ENCODE data around the gene MYO1G.
"Not testable (repeated sequence)": the region's sequence is repeated elsewhere in the genome, so short reads cannot be mapped to it uniquely, and the experiment has no call there.

MYO1G gene

DNA sequence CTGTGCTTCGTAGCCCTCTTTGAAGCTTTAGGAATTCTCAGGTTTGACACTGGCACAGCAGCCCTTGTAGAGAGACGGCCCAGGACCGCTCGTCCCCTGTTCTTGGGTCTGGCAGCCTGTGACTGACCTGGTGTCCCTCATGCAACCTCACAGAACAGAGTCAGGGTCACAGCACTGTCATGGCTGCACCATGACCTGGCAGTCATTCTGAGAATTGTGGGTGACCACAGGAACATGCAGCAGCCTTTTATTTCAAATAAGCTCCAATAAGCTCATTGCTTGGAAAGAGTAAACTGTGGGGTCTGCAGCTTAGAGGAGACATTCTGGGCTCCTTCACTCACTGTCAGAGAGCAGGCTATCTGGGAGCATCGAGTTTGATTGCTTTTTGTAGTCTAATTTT, 42.5 kb downstream of the MYO1G start:
- no peak overlapping the region for H3K27ac ChIP-seq
- no peak for TF ChIP-seq ZFX (IDR thresholded peaks at IDR 0.05; ENCODE audit: borderline replicate concordance)
- no peak for TF ChIP-seq CTCF (IDR thresholded peaks at IDR 0.05)

GRCh38 chr7:44935583-44935982, 43.2 kb downstream of the MYO1G start:
- TF ChIP-seq CTCF (IDR thresholded peaks at IDR 0.05) (no peak), ZFX (IDR thresholded peaks at IDR 0.05; ENCODE audit: borderline replicate concordance) (no peak)
- no peak overlapping the region for H3K27ac ChIP-seq

GRCh38 chr7:44935016-44935415, 43.8 kb downstream of the MYO1G start:
- TF ChIP-seq ZFX (IDR thresholded peaks at IDR 0.05; ENCODE audit: borderline replicate concordance) (no peak), CTCF (IDR thresholded peaks at IDR 0.05) (no peak)
- no peak overlapping the region for H3K27ac ChIP-seq

- not testable (repeated sequence) for H3K27ac ChIP-seq
These were observed 44.3 kb downstream of the MYO1G start for GRCh38 chr7:44934510-44934909.

GRCh38 chr7:44930921-44931320, 47.9 kb downstream of the MYO1G start:
- TF ChIP-seq CTCF (IDR thresholded peaks at IDR 0.05) (no peak), ZFX (IDR thresholded peaks at IDR 0.05; ENCODE audit: borderline replicate concordance) (no peak)

GRCh38 chr7:44922351-44922694, 56.5 kb downstream of the MYO1G start:
- peak; percentile 74 for TF ChIP-seq CTCF (IDR thresholded peaks at IDR 0.05)
- TF ChIP-seq ZFX (IDR thresholded peaks at IDR 0.05; ENCODE audit: borderline replicate concordance): no peak
- no peak overlapping the region for H3K27ac ChIP-seq

More at GRCh38 chr7:44930921-44931320, 47.9 kb downstream of the MYO1G start:
- H3K27ac ChIP-seq: no peak overlapping the region

DNA sequence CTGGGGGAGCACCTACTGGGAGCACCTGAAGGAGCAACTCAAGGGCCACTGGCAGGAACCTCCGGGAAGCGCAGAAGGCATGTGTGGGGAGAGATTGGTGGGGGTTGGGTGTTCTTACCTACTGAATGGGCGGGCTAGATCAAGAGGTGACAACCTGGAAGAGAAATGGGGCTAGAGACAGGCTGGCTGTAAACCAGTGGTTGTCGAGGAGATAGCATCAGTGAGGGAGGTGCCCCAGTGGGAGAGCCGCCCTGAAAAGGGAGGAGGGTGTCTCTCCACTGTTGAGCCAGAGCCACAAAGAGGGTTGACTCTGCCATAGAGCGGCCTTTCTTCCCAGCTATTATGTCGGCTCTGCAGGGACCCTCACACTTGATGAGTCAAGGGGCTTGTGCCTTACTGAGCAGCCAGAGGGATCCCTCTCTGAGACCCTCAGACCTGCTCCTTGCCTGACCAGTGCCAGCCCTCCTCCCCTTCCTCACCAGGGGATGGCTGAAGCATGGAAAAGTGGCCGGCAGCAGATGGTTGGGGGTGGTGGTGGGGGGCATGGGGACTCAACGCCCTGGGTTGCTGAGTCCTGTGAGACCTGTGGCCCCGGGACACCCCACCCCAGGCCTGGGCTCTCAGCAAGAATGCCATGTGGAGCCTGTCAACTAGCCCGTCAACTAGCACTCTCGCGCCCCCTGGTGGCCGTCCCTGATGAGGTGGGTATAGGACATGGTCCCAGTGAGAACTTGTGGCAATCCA, 57.0 kb downstream of the MYO1G start:
- TF ChIP-seq CTCF (IDR thresholded peaks at IDR 0.05): peak; percentile 97
- no peak for TF ChIP-seq ZFX (IDR thresholded peaks at IDR 0.05; ENCODE audit: borderline replicate concordance)

GRCh38 chr7:44920119-44920518, 58.7 kb downstream of the MYO1G start:
- no peak for TF ChIP-seq ZFX (IDR thresholded peaks at IDR 0.05; ENCODE audit: borderline replicate concordance)
- TF ChIP-seq CTCF (IDR thresholded peaks at IDR 0.05): no peak
- H3K27ac ChIP-seq: no peak overlapping the region

More for the DNA sequence above, 57.0 kb downstream of the MYO1G start:
- no peak overlapping the region for H3K27ac ChIP-seq

Data from 22Rv1 (cell line).